Measurements from ENCODE around the gene PAF1.

PAF1 gene

DNA sequence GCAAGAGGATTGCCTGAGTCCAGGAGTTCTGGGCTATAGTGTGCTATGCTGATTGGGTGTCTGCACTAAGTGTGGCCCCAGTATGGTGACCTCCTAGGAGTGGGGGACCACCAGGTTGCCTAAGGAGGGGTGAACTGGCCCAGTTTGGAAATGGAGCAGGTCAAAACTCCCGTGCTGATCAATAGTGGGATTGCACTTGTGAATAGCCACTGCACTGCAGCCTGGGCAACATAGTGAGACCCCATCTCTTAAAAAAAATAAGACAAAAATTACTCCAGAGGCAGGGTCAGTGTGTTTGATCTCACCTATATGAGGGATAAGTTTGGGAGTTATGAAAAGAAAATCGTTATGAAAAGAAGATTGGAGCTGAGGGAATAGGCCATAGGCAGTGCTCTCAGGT, 21.7 kb downstream of the PAF1 start:
- no peak overlapping the region for H3K27ac ChIP-seq
- no peak for TF ChIP-seq ZFX (IDR thresholded peaks at IDR 0.05; ENCODE audit: borderline replicate concordance)
- TF ChIP-seq CTCF (IDR thresholded peaks at IDR 0.05) = no peak

DNA sequence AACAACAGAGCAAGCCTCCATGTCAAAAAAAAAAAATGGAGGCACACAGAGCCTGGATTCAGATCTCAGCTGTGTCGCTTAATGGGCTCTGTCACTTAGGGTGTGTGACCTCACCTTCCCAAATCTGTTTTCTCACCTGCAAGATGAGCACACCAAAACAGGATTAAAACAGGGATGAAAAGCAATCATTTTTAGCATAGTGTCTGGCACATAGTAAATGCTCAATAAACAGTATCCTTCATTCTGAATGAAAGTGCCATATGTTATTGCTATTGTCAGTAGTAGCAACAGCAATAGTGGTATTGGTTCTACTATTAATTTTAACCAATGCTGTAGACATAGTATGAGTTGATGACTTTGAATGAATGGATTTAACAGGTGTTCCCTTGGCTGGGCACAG, 25.4 kb downstream of the PAF1 start:
- H3K27ac ChIP-seq = no peak overlapping the region
- TF ChIP-seq ZFX (IDR thresholded peaks at IDR 0.05; ENCODE audit: borderline replicate concordance) = no peak
- no peak for TF ChIP-seq CTCF (IDR thresholded peaks at IDR 0.05)

GRCh38 chr19:39363901-39364457, 26.9 kb downstream of the PAF1 start:
- no peak overlapping the region for H3K27ac ChIP-seq

GRCh38 chr19:39362682-39363657, 27.9 kb downstream of the PAF1 start:
- H3K27ac ChIP-seq = no peak overlapping the region
- no peak for TF ChIP-seq CTCF (IDR thresholded peaks at IDR 0.05)
- TF ChIP-seq ZFX (IDR thresholded peaks at IDR 0.05; ENCODE audit: borderline replicate concordance) = no peak

More at GRCh38 chr19:39363901-39364457, 26.9 kb downstream of the PAF1 start:
- no peak for TF ChIP-seq CTCF (IDR thresholded peaks at IDR 0.05)

- TF ChIP-seq ZFX (IDR thresholded peaks at IDR 0.05; ENCODE audit: borderline replicate concordance) = no peak
- no peak for TF ChIP-seq CTCF (IDR thresholded peaks at IDR 0.05)
- H3K27ac ChIP-seq = no peak overlapping the region
These were observed 30.3 kb downstream of the PAF1 start for GRCh38 chr19:39360599-39360998.

DNA sequence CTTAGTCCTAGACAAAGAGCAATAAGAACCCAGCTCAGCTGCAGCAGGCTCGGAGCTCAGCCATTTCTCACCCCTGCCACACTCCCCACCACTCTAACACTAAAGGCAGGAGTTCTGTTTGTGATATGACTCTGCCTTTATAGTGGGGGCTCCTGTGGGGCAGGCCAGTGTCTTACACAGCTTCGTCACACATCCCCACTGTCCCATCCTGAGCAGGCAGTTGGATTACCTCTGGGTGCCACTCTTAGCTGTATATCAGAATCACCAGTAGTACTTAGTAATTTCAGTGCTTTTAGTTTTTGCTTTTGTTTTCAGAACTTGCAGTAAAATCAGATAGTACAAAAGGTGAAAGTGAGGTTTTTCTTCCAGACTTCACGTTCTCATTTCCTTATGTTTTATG, 31.9 kb downstream of the PAF1 start:
- no peak for TF ChIP-seq CTCF (IDR thresholded peaks at IDR 0.05)
- TF ChIP-seq ZFX (IDR thresholded peaks at IDR 0.05; ENCODE audit: borderline replicate concordance) = no peak
- no peak overlapping the region for H3K27ac ChIP-seq

DNA sequence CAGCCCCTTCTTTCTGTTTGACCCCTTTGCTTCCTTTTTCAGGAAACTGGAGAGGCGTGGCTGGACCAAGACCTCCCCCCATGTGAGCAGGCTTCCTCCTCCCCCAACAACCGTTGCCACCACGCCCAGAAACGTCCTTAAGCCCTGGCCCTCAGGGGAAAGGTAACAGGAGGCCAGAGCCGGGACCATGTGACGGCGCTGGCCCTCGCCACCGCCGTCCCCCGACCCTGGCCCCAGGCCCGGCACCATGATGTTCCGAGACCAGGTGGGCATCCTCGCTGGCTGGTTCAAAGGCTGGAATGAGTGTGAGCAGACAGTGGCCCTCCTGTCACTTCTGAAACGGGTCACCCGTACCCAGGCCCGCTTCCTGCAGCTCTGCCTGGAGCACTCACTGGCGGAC, 34.3 kb downstream of the PAF1 start:
- H3K27ac ChIP-seq = no peak overlapping the region
- no peak for TF ChIP-seq CTCF (IDR thresholded peaks at IDR 0.05)
- no peak for TF ChIP-seq ZFX (IDR thresholded peaks at IDR 0.05; ENCODE audit: borderline replicate concordance)

All from 22Rv1 (cell line).